T-helper 17 cell (primary cell): Measurements from ENCODE around the gene ADGRA1. TPM values are rescaled to one million over a fixed set of nuclear protein-coding genes. Genes with fewer than 3 reads are reported as not detected.
A peak's percentile ranks its signal among the peaks of the same experiment; 100 is the strongest.
"Not testable (repeated sequence)": the region's sequence is repeated elsewhere in the genome, so short reads cannot be mapped to it uniquely, and the experiment has no call there.

Source experiments
- ATAC-seq: fragments of 150-1000 bp; cut with Tn5 transposase; 2 replicates; pipeline ENCODE4 v1.10.0; 2021; ENCODE audit warnings: mild to moderate bottlenecking, moderate library complexity
- DNase-seq, 3 donors: peaks; one replicate each; pipeline versions ENCODE4 v3.0.0 to v3.0.0-alpha.2; 2020 to 2021
- H3K9me3 ChIP-seq: one replicate; pipeline ENCODE4 v1.7.0; 2013; ENCODE audit warnings: low read length, mild to moderate bottlenecking; ENCODE audit not compliant: control insufficient read depth, poor library complexity, severe bottlenecking
- H3K27ac Mint-ChIP-seq: one replicate; pipeline ENCODE4 v1.8.0; 2022; ENCODE audit warnings: mild to moderate bottlenecking, moderate library complexity, mixed read lengths
- H3K27me3 Mint-ChIP-seq: one replicate; pipeline ENCODE4 v1.8.0; 2022; ENCODE audit warnings: mixed read lengths
- H3K36me3 Mint-ChIP-seq: one replicate; pipeline ENCODE4 v1.8.0; 2022; ENCODE audit warnings: low read depth, mixed read lengths
- H3K4me1 Mint-ChIP-seq: one replicate; pipeline ENCODE4 v1.8.0; 2022; ENCODE audit warnings: mild to moderate bottlenecking, mixed read lengths
- H3K4me3 Mint-ChIP-seq: one replicate; pipeline ENCODE4 v1.8.0; 2022; ENCODE audit warnings: mild to moderate bottlenecking, moderate library complexity, mixed read lengths
- total RNA-seq, 4 donors: library from RNA in 2 of 4; stranded (reverse) in 2 of 4; gene quantifications; one replicate each; pipeline ENCODE4 v1.2.3 and lab custom pipeline; 2022 to 2026

Gene ADGRA1
- total RNA-seq, 2 donors from 2014 or later: not detected

GRCh38 chr10:133174689-133175263, 87.1 kb downstream of the ADGRA1 start:
- Mint-ChIP-seq H3K27me3 (peaks cover 6% of the 10 kb centered on the region), H3K4me3 (no peak overlapping the region), H3K27ac (no peak overlapping the region), H3K4me1 (no peaks in the 10 kb centered on the region), H3K36me3 (peaks cover 5% of the 10 kb centered on the region)
- DNase-seq: no peak
- no peaks in the 10 kb centered on the region for H3K9me3 ChIP-seq
- no peak for ATAC-seq

- ATAC-seq, DNase-seq, H3K36me3 Mint-ChIP-seq, H3K27me3 Mint-ChIP-seq, H3K4me3 Mint-ChIP-seq, H3K27ac Mint-ChIP-seq, H3K9me3 ChIP-seq, H3K4me1 Mint-ChIP-seq: not testable (repeated sequence)
These were observed 87.9 kb downstream of the ADGRA1 start for GRCh38 chr10:133175624-133176023.

GRCh38 chr10:133176546-133176945, 88.8 kb downstream of the ADGRA1 start:
- Mint-ChIP-seq H3K36me3 (peaks cover 5% of the 10 kb centered on the region), H3K27ac (no peak overlapping the region)
- no peak for ATAC-seq

GRCh38 chr10:133177380-133178157, 89.8 kb downstream of the ADGRA1 start:
- H3K36me3 Mint-ChIP-seq: peaks cover 5% of the 10 kb centered on the region
- no peak overlapping the region for H3K27ac Mint-ChIP-seq
- ATAC-seq (no peak), DNase-seq (no peak)
- no peak overlapping the region for H3K4me3 Mint-ChIP-seq
- H3K9me3 ChIP-seq: no peaks in the 10 kb centered on the region
- H3K4me1 Mint-ChIP-seq: no peaks in the 10 kb centered on the region
- peaks cover 11% of the 10 kb centered on the region for H3K27me3 Mint-ChIP-seq

More at GRCh38 chr10:133176546-133176945, 88.8 kb downstream of the ADGRA1 start:
- H3K4me1 Mint-ChIP-seq: no peaks in the 10 kb centered on the region
- H3K4me3 Mint-ChIP-seq: no peak overlapping the region
- no peak for DNase-seq
- H3K9me3 ChIP-seq: no peaks in the 10 kb centered on the region
- peaks cover 7% of the 10 kb centered on the region for H3K27me3 Mint-ChIP-seq

GRCh38 chr10:133178357-133179127, 90.8 kb downstream of the ADGRA1 start:
- H3K36me3 Mint-ChIP-seq: peaks cover 2% of the 10 kb centered on the region
- H3K4me1 Mint-ChIP-seq: no peaks in the 10 kb centered on the region
- no peak overlapping the region for H3K4me3 Mint-ChIP-seq
- DNase-seq (peak in 1 of 3 donors; percentile 4), ATAC-seq (no peak)
- H3K27me3 Mint-ChIP-seq: peaks cover 5% of the 10 kb centered on the region
- H3K9me3 ChIP-seq: no peaks in the 10 kb centered on the region
- H3K27ac Mint-ChIP-seq: no peak overlapping the region

- H3K9me3 ChIP-seq: no peaks in the 10 kb centered on the region
- peaks cover 5% of the 10 kb centered on the region for H3K27me3 Mint-ChIP-seq
- H3K4me3 Mint-ChIP-seq: no peak overlapping the region
- DNase-seq (no peak), ATAC-seq (no peak)
- H3K27ac Mint-ChIP-seq: no peak overlapping the region
- H3K36me3 Mint-ChIP-seq: peaks cover 2% of the 10 kb centered on the region
- no peaks in the 10 kb centered on the region for H3K4me1 Mint-ChIP-seq
These were observed 91.4 kb downstream of the ADGRA1 start for GRCh38 chr10:133179128-133179520.

- Mint-ChIP-seq H3K27ac (no peak overlapping the region), H3K36me3 (peaks cover under 1% of the 10 kb centered on the region), H3K4me1 (no peaks in the 10 kb centered on the region), H3K4me3 (no peak overlapping the region), H3K27me3 (peaks cover 5% of the 10 kb centered on the region)
- H3K9me3 ChIP-seq: no peaks in the 10 kb centered on the region
- ATAC-seq (no peak), DNase-seq (peak in 1 of 3 donors; percentile 2)
These were observed 91.9 kb downstream of the ADGRA1 start for GRCh38 chr10:133179651-133180050.

- no peak for ATAC-seq
- Mint-ChIP-seq H3K36me3 (no peaks in the 10 kb centered on the region), H3K4me1 (no peaks in the 10 kb centered on the region), H3K4me3 (no peak overlapping the region), H3K27me3 (peaks cover 5% of the 10 kb centered on the region), H3K27ac (peak overlapping the region; percentile 78)
- DNase-seq: peak in 1 of 3 donors; percentile 6
- H3K9me3 ChIP-seq: no peaks in the 10 kb centered on the region
These were observed 92.7 kb downstream of the ADGRA1 start for GRCh38 chr10:133180192-133180964.

GRCh38 chr10:133180965-133181639, 93.4 kb downstream of the ADGRA1 start:
- Mint-ChIP-seq H3K27me3 (peaks cover 5% of the 10 kb centered on the region), H3K36me3 (no peaks in the 10 kb centered on the region), H3K4me3 (no peak overlapping the region), H3K27ac (peak overlapping the region; percentile 78), H3K4me1 (no peaks in the 10 kb centered on the region)
- no peak for DNase-seq
- no peaks in the 10 kb centered on the region for H3K9me3 ChIP-seq
- ATAC-seq: no peak

Other genes starting within 250 kb of the ADGRA1 start
- gene CFAP46, start 145.4 kb upstream of the ADGRA1 start, total RNA-seq: not detected
- gene KNDC1, start 72.3 kb downstream of the ADGRA1 start, total RNA-seq: 1 to 10 TPM in 1 of 2 donors, under 1 TPM in 1; 0.42 to 1.1 TPM
- gene UTF1, start 142.3 kb downstream of the ADGRA1 start, total RNA-seq: not detected
- gene VENTX, start 149.9 kb downstream of the ADGRA1 start, total RNA-seq: under 1 TPM; 0.21 to 0.52 TPM
- 100 to 1,000 TPM; 157 to 188 TPM for gene ADAM8, start 188.9 kb downstream of the ADGRA1 start, total RNA-seq
- gene TUBGCP2, start 220.9 kb downstream of the ADGRA1 start, total RNA-seq: 10 to 100 TPM; 73.6 to 75.4 TPM
- gene ZNF511, start 221.0 kb downstream of the ADGRA1 start, total RNA-seq: 10 to 100 TPM; 28.1 to 33.2 TPM
- gene CALY, start 249.0 kb downstream of the ADGRA1 start, total RNA-seq: 1 to 10 TPM in 1 of 2 donors, under 1 TPM in 1; 0.96 to 1.9 TPM